HG02571 (cell line): ENCODE measurements around the gene TRIP4.
"Not testable (repeated sequence)": the region's sequence is repeated elsewhere in the genome, so short reads cannot be mapped to it uniquely, and the experiment has no call there.

Experiments used
- ATAC-seq: cut with Tn5 transposase; IDR thresholded peaks from one replicate; pipeline ENCODE4 v1.9.1; 2021; ENCODE audit warnings: mild to moderate bottlenecking, moderate library complexity; ENCODE audit not compliant: unreplicated experiment

The TRIP4 gene

DNA sequence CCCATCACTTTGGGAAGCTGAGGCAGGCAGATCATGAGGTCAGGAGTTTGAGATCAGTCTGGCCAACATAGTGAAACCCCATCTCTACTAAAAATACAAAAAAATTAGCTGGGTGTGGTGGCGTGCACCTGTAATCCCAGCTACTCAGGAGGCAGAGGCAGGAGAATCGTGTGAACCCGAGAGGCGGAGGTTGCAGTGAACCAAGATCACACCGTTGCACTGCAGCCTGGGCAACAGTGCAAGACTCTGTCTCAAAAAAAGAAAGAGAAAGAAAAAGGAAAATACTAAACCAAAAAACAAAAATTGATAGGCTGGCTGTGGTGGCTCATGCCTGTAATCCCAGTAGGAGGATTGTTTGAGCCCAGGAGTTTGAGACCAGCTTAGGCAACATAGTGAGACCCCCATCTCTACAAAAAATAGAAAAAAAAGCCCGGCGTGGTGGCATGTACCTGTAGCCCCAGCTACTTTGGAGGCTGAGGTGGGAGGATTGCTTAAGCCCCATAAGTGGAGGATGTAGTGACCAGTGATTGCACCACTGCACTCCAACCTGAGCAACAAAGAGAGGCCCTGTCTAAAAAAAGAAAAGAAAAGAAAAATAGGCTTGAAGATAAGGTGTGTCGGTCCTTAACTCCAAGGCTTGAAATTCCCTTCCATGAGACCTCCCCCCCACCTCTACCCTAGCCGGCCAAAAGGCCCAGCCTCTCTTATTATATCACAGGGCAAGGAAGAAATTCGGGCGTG, 7.3 kb upstream of the TRIP4 start:
- ATAC-seq: not testable (repeated sequence)

GRCh38 chr15:64381000-64381751, 6.5 kb upstream of the TRIP4 start, which contains the start of gene PCLAF:
Gene PCLAF, minus strand, starts transcription at chr15:64381441. Its CDS starts 70 bp downstream, at chr15:64381371.
- peak; percentile 97 for ATAC-seq

DNA sequence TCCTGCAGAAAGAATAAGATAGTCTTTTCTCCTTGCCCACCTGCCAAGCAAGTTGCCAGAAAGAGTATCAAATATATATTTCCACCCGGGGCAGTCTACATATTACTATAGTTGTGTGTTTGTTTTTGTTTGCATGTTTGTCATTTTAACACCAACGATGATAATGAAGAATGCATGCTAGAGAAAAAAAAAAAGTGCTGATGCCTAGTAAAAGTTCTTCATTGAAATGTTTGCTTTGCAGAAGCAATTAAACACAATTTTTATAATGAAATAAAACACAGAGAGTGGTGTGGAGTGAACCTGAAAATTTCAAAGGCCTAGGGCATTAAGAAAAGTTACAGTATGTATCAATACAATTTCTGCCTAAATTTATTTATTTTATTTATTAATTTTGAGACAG, 3.9 kb upstream of the TRIP4 start:
- ATAC-seq: no peak

- ATAC-seq: no peak
Observed at GRCh38 chr15:64386291-64386690, 1.3 kb upstream of the TRIP4 start.

DNA sequence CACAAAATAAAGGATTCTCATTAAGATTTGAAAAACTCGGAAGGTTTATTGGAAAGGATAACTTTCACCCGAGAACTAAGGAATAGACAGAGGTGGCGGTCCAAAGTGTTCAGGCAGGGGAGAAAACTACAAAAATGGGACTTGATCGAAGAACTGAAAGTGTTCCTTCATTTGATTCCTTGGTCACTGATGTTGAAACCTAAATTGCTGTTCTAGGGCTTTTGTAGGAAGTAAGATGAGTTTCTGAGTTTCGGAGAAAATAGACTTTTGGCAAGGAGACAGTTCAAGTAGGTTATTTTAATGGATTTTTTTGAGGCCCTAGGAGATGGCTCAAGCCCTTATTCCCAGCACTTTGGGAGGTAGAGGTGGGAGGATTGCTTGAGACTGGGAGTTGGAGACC, 1.4 kb downstream of the TRIP4 start:
- ATAC-seq: no peak

- not testable (repeated sequence) for ATAC-seq
Observed at GRCh38 chr15:64392471-64392870, 4.8 kb downstream of the TRIP4 start.

DNA sequence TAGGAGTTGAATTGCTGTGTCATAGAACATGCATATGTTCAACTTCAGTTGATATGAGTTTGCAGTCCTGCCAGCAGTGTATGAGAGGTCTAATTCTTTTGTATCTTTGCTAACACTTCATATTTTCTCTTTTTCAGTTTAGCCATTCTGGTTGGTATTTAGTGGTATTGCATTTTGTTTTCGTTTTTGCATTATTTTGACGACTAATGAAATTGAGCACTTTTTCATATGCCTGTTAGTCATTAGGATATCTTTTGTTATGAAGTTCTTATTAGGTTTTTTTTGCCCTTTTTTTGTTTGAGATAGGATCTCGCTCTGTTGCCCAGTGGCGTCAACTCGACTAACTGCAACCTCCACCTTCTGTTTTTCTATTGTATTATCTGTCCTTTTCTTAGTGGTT, 9.2 kb downstream of the TRIP4 start:
- ATAC-seq: no peak

DNA sequence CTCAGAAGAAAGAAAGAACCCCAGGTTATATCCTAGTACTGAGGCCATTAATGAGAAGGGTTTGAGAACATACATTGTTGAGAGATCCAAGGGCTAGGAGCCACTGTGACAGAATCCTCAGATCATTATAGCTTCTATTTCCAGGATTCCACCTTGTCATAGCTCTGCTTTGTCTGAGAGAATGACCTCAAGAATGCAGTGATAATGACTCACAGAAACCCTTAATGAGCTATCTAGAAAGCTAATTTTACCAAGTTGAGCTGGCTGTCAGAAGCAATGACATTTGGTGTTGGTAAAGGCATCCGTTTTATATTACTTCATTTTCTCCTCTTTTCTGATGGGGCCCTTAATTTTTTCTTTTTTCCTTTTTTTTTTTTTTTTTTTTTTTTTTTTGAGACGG, 10.9 kb downstream of the TRIP4 start:
- ATAC-seq: no peak

DNA sequence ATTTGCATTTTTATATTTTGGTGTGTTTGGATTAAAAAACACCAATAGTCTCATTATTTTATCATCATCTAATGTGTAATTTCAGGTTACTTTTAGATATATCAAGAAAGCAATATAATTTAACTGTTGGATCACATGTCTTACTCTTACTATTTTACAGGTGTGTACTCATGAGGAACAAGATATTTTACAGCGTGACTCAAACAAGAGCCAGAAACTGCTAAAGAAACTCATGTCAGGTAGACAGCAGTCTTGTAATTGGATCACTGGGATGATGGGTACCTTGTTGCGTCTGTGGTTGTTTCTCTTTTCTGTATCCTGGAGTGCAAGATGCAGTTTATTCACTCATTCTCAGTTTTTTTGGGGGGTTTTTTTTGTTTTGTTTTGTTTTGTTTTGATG, 12.9 kb downstream of the TRIP4 start:
- ATAC-seq: no peak

DNA sequence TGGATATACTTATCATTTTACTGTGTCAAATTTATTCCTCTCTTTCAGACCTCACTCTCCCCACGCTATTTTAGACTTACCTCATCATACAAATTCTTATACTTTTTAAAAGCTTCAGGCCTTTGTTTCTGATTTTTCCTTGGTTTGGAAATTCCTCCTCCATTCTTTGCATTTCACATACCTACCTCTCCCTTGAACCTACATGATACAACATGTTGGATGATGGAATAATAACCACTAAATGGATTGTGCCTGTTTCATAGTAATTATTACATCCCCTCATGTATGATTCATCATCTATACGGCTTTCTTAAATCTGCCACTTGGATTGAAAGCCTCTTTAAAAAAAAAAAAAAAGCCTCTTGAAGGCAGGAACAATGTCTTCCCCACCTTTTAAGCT, 24.6 kb downstream of the TRIP4 start:
- ATAC-seq: no peak

DNA sequence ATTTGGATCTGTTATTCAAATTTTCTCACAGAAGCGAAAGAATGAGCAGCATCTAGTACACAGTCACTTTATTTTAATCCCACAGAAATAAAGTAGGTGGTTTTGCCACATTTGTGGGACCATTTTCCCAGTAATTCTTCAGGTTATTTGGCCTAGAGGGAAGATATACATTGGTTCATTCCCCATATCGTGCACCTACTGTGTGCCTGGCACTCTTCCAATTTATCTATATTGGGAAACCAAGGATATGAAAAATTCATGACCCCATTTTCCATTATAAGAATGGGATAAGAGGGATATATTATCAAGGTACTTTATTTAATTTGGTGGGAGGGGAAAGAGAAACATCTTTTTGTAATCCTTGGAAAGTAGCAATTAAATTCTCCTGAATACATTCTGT, 35.1 kb downstream of the TRIP4 start:
- no peak for ATAC-seq

DNA sequence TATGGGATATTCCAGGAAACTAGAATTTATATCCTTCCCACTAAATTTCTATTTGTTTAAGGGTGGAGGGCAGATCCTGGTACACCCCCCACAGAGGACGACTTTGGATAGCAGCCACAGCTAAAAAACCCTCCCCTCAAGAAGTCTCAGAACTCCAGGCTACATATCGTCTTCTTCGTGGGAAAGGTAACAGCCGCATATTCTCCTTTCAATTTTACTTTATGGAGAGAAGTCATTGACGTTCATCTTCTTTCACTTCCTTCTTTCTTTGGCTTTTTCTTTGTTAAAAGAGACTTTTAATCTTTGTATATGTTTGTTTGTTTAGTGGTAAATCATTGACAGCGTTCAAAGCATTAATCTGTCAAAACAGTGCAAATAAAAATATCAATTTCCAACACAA, 36.3 kb downstream of the TRIP4 start:
- no peak for ATAC-seq

DNA sequence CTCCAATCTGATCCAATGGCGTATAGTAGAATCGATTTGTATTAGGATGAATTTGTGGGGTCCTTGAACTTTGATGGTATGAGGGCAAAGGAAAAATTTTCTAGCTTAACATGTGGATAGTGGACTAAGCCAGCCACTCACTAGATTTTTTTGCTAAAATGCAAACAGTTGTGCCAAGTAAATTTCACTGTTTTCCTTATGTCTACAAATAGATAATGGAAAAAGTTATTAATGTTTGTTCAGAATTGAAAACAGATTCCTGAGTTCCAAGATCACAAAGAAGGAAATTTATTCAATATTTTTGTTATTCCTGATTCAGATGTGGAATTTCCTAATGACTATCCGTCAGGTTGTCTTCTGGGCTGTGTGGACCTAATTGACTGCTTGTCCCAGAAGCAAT, 37.6 kb downstream of the TRIP4 start:
- ATAC-seq: no peak

DNA sequence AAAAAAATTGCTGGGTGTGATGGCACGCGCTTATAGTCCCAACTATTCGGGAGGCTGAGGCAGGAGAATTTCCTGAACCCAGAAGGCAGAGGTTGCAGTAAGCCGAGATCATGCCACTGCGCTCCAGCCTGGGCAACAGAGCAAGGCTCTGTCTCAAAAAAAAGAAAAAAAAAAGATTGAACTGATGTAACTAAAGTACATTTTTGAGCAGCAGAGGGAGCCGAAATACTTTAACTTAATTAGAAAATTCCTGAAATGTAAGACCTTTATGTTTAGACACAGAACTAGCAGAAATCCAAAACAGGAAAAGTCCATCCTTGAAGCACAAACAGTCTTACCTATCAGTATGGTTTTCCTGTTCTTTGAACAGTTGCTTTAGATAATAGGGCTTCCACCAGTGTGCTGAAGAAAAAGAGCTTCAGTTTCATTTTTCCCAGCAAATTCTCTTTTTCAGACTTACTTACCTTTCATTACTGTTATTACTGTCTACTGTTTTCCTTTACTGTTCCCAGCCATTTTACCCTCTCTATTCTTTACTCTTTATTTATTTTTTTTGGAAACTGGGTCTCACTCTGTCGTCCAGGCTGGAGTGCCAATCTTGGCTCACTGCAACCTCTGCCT, 39.3 kb downstream of the TRIP4 start:
- ATAC-seq: no peak

DNA sequence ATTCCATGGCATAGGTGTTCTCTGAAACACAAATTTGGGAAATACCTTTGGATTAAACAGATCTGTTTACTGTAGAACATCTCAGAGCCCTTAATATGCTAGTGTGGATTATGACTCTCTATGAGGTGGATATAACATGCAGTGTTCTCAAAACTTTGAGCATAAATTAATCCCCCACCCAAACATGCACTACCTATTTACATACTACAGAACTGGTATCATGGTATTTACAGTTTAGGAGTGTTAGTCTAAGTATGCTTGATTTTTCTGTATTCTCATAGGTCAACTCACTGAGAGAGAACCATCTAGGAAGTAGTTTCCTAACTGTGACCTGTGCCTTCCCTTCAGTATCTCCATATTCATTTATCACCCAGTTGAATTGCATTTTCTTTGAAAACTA, 41.8 kb downstream of the TRIP4 start:
- ATAC-seq: no peak

DNA sequence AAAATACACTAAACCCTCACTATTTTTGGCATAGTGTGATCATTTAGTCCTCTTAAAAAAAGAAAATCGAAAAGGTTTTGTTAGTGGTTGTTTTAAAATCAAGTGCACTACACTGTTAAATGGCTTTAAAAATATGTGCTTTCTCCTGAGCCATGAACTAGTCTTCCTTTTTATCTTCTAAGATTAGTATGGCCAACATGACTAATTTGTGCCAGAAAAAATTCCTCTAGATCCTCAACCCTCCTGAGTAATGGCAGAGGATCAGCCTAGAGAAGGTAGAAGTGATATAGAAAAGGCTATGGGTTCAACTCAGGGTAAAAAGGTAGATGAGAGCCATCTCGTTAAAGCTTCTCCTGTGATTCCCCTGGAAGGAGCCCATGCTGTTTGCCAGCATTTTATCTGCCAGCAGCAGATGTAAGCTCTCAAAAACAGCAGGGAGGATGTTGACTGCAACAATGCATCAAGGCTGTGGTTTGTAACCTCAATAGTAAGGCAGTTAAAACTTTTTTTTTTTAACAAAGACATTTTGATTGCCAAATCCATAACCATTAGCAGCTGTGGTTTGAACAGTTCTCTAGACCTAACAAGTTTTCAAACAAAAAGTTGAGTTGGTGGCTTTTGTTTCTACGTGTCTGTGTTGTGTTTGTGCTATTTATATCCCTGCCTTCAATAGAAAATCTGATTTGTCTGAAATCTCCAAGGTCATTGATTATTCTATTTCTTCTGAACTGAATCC, 42.5 kb downstream of the TRIP4 start:
- no peak for ATAC-seq

DNA sequence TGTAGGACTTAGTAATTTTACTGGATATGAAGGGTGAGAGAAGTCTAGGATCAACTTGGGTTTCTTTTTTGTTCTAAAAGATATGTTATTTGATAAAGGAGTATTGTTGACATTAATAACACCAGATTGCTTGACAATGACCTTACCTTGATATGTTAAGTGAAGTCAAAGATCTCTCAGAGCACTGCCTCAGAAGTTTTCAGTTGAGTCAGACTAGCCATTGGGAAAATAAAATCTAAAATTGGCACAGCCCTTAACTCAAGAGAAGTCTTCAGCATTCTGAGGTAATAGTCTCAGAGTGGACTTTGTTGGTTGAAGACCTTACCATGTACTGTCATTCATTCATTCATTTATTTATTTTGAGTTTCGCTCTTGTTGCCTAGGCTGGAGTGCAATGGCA, 50.3 kb downstream of the TRIP4 start:
- ATAC-seq: no peak

- no peak for ATAC-seq
Observed at GRCh38 chr15:64438653-64439447, 51.2 kb downstream of the TRIP4 start.

DNA sequence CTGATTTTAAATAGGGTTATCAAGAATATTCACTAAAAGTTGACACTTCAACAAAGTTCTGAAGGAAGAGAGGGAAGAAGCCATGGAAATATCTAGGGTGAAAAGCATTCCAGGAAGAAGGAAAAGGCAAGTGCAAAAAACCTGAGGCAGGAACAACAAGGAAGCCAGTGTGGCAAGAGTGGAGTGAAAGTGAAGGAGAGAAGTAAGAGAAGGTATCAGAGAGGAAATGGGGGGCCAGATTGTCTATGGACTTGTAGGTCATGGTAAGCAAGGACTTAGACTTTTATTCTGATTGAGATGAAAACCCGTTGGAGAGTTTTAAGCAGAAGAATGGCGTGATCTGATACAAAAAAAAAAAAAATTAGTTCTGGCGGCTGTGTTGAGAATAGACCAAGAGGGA, 54.2 kb downstream of the TRIP4 start:
- no peak for ATAC-seq

DNA sequence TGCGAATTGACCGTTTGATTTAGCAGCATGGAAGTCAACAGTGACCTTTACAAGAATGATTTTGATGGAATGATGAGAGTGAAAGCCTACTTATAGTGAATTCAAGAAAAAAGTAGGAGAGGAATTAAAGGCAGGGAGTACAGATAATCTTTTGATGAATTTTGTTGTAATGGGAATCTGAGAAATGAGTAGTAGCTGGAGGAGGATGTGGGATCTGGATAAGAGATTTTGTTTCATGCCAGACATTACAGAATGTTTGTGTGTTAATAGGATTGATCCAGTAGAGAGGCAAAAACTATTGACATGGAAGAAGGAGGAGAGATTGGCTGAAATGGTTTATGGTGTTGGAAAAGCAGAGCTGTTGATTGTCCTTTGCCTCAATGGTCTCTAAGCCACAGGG, 55.4 kb downstream of the TRIP4 start:
- ATAC-seq: no peak
